LNCaP clone FGC (cell line): ENCODE results near the gene CES3.
"Not testable (repeated sequence)": the region's sequence is repeated elsewhere in the genome, so short reads cannot be mapped to it uniquely, and the experiment has no call there.

Experiments used
- DNase-seq: peaks from one replicate; pipeline ENCODE4 v3.0.0-alpha.2; 2011; ENCODE audit warnings: low read depth
- H3K4me3 ChIP-seq: 2 replicates; pipeline ENCODE4 v1.5.1; 2011; ENCODE audit warnings: mild to moderate bottlenecking, low read depth, low read length, control low read depth
- TF ChIP-seq, protein P1 (sequence below): IDR thresholded peaks from 2 replicates; pipeline ENCODE4 v1.5.1; 2012; ENCODE audit warnings: mild to moderate bottlenecking; ENCODE audit not compliant: control insufficient read depth, insufficient read depth; ENCODE audit errors: extremely low read depth

CES3 gene

DNA sequence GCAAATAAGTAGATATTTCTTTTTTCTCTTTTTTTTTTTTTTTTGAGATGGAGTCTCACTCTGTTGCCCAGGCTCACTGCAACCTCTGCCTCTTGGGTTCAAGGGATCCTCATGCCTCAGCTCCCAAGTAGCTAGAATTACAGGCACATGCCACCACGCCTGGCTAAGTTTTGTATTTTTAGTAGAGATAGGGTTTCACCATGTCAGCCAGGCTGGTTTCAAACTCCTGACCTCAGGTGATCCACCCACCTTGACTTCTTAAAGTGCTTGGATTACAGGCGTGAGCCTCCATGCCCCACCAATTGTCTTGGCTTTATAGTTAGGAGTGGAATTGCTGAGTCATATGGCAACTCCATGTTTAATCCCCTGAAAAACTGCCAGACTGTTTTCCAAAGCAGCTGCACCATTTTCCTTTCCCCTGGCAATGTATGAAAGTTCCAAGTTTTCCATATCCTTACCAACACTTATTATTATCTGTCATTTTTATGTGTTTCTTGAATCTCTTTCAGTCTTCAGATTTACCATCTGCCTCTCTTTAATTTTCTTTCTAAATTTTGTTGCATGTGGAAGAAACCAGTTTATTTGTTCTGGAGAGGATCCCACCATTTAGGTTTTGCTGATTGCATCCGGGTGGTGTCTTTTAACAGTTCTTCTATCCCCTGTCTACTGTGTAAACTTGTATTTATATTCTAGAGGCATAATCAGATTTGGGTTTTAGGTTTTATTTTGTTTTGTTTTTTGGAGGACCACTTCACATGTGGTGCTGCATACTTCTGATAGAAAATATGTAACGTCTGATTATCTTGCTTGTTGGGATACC is 9.9 kb upstream of the CES3 start:
- no peak overlapping the region for H3K4me3 ChIP-seq
- no peak for DNase-seq
- TF ChIP-seq, protein P1, sequence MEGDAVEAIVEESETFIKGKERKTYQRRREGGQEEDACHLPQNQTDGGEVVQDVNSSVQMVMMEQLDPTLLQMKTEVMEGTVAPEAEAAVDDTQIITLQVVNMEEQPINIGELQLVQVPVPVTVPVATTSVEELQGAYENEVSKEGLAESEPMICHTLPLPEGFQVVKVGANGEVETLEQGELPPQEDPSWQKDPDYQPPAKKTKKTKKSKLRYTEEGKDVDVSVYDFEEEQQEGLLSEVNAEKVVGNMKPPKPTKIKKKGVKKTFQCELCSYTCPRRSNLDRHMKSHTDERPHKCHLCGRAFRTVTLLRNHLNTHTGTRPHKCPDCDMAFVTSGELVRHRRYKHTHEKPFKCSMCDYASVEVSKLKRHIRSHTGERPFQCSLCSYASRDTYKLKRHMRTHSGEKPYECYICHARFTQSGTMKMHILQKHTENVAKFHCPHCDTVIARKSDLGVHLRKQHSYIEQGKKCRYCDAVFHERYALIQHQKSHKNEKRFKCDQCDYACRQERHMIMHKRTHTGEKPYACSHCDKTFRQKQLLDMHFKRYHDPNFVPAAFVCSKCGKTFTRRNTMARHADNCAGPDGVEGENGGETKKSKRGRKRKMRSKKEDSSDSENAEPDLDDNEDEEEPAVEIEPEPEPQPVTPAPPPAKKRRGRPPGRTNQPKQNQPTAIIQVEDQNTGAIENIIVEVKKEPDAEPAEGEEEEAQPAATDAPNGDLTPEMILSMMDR = no peak

DNA sequence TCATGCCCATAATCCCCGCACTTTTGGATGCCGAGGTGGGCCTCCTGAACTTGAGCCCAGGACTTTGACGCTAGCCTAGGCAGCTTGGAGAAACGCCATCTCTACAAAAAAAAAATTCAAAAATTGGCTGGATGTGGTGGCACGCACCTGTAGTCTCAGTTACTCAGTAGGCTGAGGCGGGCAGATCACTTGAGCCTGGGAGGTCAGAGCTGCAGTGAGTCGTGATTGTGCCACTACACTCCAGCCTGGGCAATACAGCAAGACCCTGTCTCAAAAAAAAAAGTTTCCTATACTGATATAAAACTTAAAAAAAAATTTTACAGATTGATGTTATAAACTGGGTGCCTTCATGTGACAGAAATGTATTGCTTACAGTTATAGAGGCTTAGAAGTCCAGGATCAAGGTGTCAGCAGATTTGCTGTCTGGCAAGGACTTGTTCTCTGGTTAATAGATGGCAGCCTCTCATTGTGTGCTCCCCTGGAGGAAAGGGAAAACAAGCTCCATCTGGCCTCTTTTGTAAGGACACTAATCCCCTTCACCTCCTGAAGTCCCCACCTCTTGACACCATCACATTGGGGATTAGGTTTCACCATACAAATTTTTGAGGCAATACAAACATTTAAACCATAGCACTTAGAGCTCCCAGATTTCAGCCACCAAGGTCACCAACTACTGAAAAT is 8.5 kb upstream of the CES3 start:
- no peak overlapping the region for H3K4me3 ChIP-seq
- DNase-seq = no peak
- TF ChIP-seq, protein P1 = no peak

- no peak overlapping the region for H3K4me3 ChIP-seq
- no peak for DNase-seq
- TF ChIP-seq, protein P1 = no peak
Observed at GRCh38 chr16:66953462-66954096, 7.5 kb upstream of the CES3 start.

DNA sequence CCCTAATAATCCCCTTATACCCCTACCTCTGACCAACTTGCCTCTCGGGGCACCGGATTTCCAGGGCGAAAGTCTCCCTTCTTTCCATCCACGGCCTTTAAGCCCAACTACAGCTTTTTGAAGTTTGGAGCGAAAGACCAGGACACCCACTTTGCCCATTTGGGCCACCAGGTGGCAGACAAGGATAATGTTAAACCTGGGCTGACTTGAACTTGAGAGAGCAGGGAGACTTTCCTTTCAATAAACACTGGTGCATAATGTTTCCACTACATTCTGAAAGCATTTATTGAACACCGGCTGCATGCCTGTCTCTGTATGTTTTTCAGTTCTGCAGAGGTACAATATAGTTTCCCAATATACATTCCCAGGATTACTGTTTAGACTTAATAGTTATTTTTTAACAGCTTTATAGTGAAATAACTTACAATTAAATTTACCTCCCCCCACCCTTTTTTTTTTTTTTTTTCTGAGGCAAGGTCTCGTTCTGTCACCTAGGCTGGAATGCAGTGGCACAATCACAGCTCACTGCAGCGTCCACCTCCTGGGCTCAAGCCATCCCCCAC is 6.9 kb upstream of the CES3 start:
- DNase-seq = no peak
- H3K4me3 ChIP-seq = no peak overlapping the region
- TF ChIP-seq, protein P1 = peak; percentile 94

DNA sequence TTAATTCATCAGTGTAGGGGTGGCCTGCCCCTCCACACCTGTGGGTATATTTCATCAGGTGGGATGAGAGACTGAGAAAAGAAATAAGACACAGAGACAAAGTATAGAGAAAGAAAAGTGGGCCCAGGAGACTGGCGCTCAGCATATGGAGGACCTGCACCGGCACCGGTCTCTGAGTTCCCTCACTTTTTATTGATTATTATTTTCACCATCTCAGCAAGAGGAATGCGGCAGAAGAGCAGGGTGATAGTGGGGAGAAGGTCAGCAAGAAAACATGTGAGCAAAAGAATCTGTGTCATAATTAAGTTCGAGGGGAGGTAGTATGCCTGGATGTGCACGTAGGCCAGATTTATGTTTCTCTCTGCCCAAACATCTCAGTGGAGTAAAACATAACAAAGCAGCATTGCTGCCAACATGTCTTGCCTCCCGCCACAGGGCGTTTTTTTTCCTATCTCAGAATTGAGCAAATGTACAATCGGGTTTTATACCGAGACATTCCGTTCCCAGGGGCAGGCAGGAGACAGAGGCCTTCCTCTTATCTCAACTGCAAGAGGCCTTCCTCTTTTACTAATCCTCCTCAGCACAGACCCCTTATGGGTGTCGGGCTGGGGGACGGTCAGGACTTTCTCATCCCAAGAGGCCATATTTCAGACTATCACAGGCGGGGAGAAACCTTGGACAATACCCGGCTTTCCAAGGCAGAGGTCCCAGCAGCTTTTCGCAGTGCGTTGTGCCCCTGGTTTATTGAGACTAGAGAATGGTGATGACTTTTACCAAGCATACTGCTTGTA is 5.5 kb upstream of the CES3 start:
- not testable (repeated sequence) for H3K4me3 ChIP-seq, DNase-seq

DNA sequence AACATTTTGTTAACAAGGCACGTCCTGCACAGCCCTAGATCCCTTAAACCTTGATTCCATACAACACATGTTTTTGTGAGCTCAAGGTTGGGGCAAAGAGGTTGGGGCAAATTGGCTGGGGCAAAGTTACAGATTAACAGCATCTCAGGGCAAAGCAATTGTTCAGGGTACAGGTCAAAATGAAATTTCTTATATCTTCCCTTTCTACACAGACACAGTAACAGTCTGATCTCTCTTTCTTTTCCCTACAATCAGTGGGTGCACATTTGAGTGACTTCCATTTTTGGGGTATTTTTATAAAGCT is 5.0 kb upstream of the CES3 start:
- not testable (repeated sequence) for DNase-seq, H3K4me3 ChIP-seq

DNA sequence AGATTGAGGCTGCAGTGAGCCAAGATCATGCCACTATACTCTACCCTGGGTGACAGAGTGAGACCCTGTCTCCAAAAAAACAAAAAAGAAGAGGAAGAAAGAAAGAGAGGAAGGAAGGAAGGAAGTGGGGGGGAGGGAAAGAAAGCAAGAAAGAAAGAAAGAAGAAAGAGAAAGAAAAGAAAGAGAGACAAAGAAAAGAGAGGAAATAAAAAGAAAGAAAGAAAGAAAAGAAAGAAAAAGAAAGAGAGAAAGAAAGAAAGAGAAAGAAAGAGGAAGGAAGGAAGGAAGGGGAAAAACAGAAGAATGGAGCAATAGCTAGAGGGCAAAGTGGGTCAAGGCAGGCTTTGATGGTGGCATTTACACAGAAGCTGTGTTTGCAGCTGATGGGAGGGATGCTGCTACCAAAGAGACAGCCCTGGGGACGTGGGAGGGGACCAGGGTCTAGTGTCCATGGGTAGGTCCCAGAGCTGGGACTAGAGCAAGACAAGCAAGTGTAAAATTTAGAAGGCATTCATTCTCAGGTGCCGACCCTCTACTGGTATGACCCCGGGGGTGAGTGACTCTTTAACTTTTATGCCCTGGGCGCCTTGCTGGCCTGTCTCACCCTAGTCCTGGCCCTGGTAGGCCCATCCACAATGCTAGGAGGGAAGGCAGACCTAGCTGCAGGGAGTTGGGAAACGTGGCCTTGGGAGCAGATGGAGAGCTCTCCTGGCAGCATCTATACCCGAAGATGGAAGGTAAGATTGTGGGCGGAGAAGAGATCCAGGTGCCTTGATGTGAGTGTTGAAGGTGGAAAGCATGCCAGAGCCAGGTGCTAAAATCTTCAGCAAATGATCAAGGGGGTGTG is 2.0 kb upstream of the CES3 start:
- TF ChIP-seq, protein P1 = no peak
- H3K4me3 ChIP-seq = no peak overlapping the region
- no peak for DNase-seq
